Measurements from ENCODE around the gene EPHB1.
"Not testable (repeated sequence)": the region's sequence is repeated elsewhere in the genome, so short reads cannot be mapped to it uniquely, and the experiment has no call there.

Gene EPHB1

DNA sequence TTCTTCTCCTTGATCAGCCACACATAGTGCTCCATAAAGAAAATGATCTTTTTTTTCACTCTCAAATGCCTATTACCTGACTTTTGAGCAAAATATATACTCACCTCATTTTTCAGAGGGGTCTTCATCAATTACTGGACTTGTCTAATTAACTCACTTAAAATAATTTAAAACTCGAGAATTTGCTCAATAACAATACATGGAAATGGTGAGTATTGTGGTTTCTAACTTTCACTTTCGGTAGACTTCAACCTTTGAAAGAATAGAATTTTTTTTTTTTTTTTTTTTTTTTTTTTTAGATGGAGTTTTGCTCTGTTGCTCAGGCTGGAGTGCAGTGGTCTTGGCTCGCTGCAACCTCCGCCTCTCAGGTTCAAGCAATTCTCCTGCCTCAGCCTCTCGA, 17.7 kb upstream of the EPHB1 start:
- H3K9me3 Mint-ChIP-seq = no peaks in the 10 kb centered on the region
- TF ChIP-seq CTCF (IDR thresholded peaks at IDR 0.05; ENCODE audit: unreplicated experiment in 3 of 3) = no peak
- no peak overlapping the region for H3K4me3 Mint-ChIP-seq
- no peak overlapping the region for H3K27ac Mint-ChIP-seq
- H3K36me3 Mint-ChIP-seq (ENCODE audit: low read depth) = no peaks in the 10 kb centered on the region
- peaks cover 8% of the 10 kb centered on the region for H3K4me1 Mint-ChIP-seq
- H3K27me3 Mint-ChIP-seq (ENCODE audit: low read depth) = no peaks in the 10 kb centered on the region

GRCh38 chr3:134788283-134788682, 6.8 kb upstream of the EPHB1 start:
- H3K4me1 Mint-ChIP-seq; H3K4me3 Mint-ChIP-seq; H3K9me3 Mint-ChIP-seq; H3K27ac Mint-ChIP-seq; H3K36me3 Mint-ChIP-seq (ENCODE audit: low read depth): not testable (repeated sequence)
- peaks cover 41% of the 10 kb centered on the region for H3K27me3 Mint-ChIP-seq (ENCODE audit: low read depth)

DNA sequence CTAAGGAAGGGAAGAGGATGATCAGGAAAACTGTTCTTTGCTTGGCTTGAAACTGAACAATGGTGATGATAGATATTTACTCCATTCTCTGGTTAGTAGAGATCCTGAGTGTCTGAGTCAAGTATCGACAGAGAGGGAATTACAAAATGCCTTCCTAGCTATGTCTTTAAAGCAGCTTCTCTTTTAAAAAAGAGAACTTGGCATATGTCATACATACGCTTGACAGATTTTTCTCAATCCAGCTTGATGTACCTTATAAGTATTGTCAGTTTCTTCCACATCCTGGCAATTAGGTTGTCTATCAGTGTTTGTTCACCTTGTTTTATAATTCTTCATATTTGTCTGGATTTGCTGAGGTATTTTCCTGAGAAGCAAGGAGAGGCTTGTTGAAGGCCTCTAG, 5.0 kb upstream of the EPHB1 start:
- TF ChIP-seq CTCF (IDR thresholded peaks at IDR 0.05; ENCODE audit: unreplicated experiment in 3 of 3) = no peak
- no peaks in the 10 kb centered on the region for H3K9me3 Mint-ChIP-seq
- no peaks in the 10 kb centered on the region for H3K4me1 Mint-ChIP-seq
- no peak overlapping the region for H3K27ac Mint-ChIP-seq
- H3K4me3 Mint-ChIP-seq = no peak overlapping the region
- peaks cover 55% of the 10 kb centered on the region for H3K27me3 Mint-ChIP-seq (ENCODE audit: low read depth)
- no peaks in the 10 kb centered on the region for H3K36me3 Mint-ChIP-seq (ENCODE audit: low read depth)

DNA sequence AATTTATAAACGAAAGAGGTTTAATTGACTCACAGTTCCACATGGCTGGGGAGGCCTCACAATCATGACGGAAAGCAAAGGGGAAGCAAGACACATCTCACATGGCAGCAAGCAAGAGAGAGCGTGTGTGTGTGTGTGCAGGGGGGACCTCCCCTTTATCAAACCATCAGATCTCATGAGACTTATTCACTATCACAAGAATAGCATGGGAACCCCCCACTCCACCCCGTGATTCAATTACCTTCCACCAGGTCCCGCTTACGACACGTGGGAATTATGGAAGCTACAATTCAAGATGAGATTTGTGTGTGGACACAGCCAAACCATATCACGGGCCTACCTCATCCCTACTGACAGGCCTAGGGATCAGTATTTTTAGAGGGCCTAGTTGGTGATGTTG, 3.1 kb upstream of the EPHB1 start:
- no peak overlapping the region for H3K27ac Mint-ChIP-seq
- H3K4me1 Mint-ChIP-seq = peaks cover 2% of the 10 kb centered on the region
- no peaks in the 10 kb centered on the region for H3K9me3 Mint-ChIP-seq
- no peak overlapping the region for H3K4me3 Mint-ChIP-seq
- no peaks in the 10 kb centered on the region for H3K36me3 Mint-ChIP-seq (ENCODE audit: low read depth)
- H3K27me3 Mint-ChIP-seq (ENCODE audit: low read depth) = peaks cover 69% of the 10 kb centered on the region
- no peak for TF ChIP-seq CTCF (IDR thresholded peaks at IDR 0.05; ENCODE audit: unreplicated experiment in 3 of 3)

DNA sequence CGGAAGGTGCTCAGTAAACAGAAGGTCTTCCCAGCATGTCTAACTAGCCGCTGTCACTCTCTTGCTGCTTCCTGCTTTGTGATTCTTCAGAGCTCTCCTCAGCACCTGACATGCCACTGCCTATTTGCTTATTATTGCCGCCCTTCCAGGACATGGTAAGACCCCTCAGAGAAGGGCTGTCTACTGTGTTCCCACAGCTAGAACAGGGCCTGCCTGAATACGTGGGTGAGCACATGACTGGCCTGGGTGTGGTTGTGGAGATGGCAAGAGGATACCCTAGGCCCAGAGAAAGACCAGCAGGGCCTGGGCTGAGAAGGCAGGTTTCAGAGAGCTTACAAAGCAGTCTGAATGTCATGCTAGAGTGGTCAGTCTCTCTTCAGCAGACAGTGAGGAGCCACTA, 2.4 kb upstream of the EPHB1 start:
- no peak for TF ChIP-seq CTCF (IDR thresholded peaks at IDR 0.05; ENCODE audit: unreplicated experiment in 3 of 3)
- H3K27me3 Mint-ChIP-seq (ENCODE audit: low read depth) = peaks cover 74% of the 10 kb centered on the region
- peak overlapping the region in 2 of 3 experiments; percentile 8 for H3K4me3 Mint-ChIP-seq
- H3K9me3 Mint-ChIP-seq = no peaks in the 10 kb centered on the region
- H3K4me1 Mint-ChIP-seq = peaks cover 9% of the 10 kb centered on the region
- no peaks in the 10 kb centered on the region for H3K36me3 Mint-ChIP-seq (ENCODE audit: low read depth)
- H3K27ac Mint-ChIP-seq = no peak overlapping the region

DNA sequence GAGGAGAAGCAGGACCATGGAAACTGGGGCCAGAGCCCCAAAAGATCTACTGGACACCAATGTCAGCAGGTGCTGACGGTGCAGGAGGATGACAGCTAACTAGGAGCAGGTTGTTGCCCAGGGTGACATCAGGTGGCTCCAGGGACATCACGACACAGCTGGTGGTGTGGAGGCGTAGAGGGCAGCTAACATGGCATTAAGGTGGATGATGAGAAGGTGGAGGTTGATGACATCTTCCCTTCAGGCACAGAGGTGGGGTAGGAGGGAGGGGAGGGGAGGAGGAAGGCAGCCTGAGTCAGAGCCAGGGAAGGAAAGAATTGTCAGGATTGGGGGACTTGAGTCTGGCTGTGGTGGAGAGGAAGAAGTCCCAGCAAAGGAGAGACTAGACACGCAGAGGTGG, 1.5 kb upstream of the EPHB1 start:
- no peak for TF ChIP-seq CTCF (IDR thresholded peaks at IDR 0.05; ENCODE audit: unreplicated experiment in 3 of 3)
- Mint-ChIP-seq H3K27me3 (ENCODE audit: low read depth) (peaks cover 79% of the 10 kb centered on the region), H3K9me3 (no peaks in the 10 kb centered on the region), H3K4me3 (peak overlapping the region in 1 of 3 experiments; percentile 8), H3K4me1 (peaks cover 16% of the 10 kb centered on the region), H3K36me3 (ENCODE audit: low read depth) (no peaks in the 10 kb centered on the region), H3K27ac (no peak overlapping the region)
